AG04450 (cell line): ENCODE measurements around the gene CADM2. TPM values are rescaled to one million over a fixed set of nuclear protein-coding genes. Genes with fewer than 3 reads are reported as not detected.

ENCODE experiments used
- CTCF ChIA-PET: fragments of 300-600, 350-600 bp; formaldehyde crosslinking; extraction: SDS; loops from one replicate; lab custom pipeline; 2022; ENCODE audit warnings: antibody characterized with exemption, inconsistent platforms; lab: Charles Lee
- POLR2A ChIA-PET: fragments of 350-600 bp; formaldehyde crosslinking; extraction: SDS; loops from one replicate; lab custom pipeline; 2021; ENCODE audit warnings: antibody characterized with exemption, inconsistent platforms; lab: Yijun Ruan, JAX
- DNase-seq: peaks from one replicate; pipeline ENCODE4 v3.0.0-alpha.2; 2011; ENCODE audit warnings: low read depth, low spot score
- H3K27ac ChIP-seq: one replicate; pipeline ENCODE4 v1.5.1; 2012; ENCODE audit warnings: low read depth, low read length, control low read depth
- H3K27me3 ChIP-seq: one replicate; pipeline ENCODE4 v1.6.0; 2012; ENCODE audit warnings: low read length; ENCODE audit not compliant: control insufficient read depth, insufficient read depth
- H3K4me3 ChIP-seq: 2 replicates; pipeline ENCODE4 v1.5.1; 2011; ENCODE audit warnings: mild to moderate bottlenecking, low read depth, low read length, control low read depth
- H3K9me3 ChIP-seq: 2 replicates; pipeline ENCODE4 v1.5.1; 2012; ENCODE audit warnings: low read length; ENCODE audit not compliant: control insufficient read depth, insufficient read depth
- polyA plus RNA-seq: library from polyadenylated mRNA; depleted of rRNA; stranded (reverse); fragments of >200 nt; gene quantifications from 2 replicates; pipeline ENCODE4 v1.2.3, GENCODE V29; 2011
- TF ChIP-seq, protein P1 (sequence below): IDR thresholded peaks from 2 replicates; pipeline ENCODE4 v1.5.1; 2011; ENCODE audit warnings: low read depth, low read length, control low read depth, inconsistent platforms

CADM2 gene
- polyA plus RNA-seq, 1 experiment = not detected

DNA sequence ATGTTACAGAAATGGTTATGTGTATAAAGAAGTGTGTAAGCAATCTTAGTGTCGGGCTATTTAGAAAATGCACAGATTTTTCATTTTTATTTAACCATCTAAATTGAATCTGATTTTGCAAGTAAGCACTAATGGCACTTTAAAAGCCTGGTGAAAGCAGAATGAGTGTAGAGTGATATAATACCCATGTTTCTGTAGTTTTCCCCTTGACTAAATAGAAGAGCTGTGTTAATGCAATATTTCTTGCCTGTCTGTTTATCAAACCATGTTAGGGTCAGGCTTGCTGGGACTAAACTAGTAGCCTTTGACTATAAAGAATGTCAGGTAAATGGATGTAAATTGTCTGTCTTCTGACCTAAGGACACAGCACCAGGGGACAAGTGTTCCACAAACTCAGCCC is 714.0 kb downstream of the CADM2 start:
- H3K27me3 ChIP-seq = no peaks in the 10 kb centered on the region
- TF ChIP-seq, protein P1, sequence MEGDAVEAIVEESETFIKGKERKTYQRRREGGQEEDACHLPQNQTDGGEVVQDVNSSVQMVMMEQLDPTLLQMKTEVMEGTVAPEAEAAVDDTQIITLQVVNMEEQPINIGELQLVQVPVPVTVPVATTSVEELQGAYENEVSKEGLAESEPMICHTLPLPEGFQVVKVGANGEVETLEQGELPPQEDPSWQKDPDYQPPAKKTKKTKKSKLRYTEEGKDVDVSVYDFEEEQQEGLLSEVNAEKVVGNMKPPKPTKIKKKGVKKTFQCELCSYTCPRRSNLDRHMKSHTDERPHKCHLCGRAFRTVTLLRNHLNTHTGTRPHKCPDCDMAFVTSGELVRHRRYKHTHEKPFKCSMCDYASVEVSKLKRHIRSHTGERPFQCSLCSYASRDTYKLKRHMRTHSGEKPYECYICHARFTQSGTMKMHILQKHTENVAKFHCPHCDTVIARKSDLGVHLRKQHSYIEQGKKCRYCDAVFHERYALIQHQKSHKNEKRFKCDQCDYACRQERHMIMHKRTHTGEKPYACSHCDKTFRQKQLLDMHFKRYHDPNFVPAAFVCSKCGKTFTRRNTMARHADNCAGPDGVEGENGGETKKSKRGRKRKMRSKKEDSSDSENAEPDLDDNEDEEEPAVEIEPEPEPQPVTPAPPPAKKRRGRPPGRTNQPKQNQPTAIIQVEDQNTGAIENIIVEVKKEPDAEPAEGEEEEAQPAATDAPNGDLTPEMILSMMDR = no peak
- CTCF ChIA-PET = no interaction called here
- POLR2A ChIA-PET = no interaction called here
- no peaks in the 10 kb centered on the region for H3K9me3 ChIP-seq
- H3K4me3 ChIP-seq = no peak overlapping the region
- no peak for DNase-seq
- no peak overlapping the region for H3K27ac ChIP-seq

DNA sequence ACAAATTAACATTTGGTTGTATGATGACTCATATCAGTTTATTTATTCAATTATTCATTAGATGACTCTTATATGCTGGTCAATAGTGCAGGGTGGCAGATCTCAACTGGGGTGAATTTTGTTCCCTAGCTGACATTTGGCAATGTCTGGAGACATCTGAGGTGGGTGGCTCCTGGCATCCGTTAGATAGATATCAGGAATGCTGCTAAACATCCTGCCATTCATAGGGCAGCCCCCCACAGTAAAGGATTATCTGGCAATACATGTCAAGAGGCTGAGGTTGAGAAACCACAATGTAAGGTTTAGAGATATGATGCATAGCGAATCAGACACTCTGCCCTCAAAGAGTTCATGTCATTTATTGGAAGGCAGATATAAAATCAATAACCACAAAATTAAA is 719.9 kb downstream of the CADM2 start:
- CTCF ChIA-PET = no interaction called here
- Histone ChIP-seq H3K4me3 (no peak overlapping the region), H3K27ac (no peak overlapping the region), H3K9me3 (no peaks in the 10 kb centered on the region), H3K27me3 (no peaks in the 10 kb centered on the region)
- DNase-seq = no peak
- TF ChIP-seq, protein P1 = no peak
- POLR2A ChIA-PET = no interaction called here

DNA sequence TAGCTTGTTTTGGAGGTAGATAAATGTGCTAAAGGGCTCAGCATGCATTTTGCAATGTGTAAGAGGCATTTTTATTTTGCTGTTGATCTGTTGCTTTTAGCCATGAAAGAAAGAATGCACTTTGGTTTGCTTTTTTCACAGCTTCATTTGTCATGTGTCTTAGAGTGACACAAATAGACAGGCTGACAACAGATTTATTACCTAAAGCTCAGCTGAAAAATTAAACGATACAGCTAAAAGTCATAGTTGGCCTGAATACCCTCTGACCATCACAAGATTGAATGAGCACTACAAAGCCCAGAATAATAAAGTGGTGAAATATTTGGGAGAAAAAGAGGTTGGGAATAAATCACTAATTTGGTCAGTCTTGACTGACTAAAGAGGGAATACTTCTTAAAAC is 723.1 kb downstream of the CADM2 start:
- H3K9me3 ChIP-seq = no peaks in the 10 kb centered on the region
- ChIA-PET POLR2A (no interaction called here), CTCF (no interaction called here)
- H3K27ac ChIP-seq = no peak overlapping the region
- H3K4me3 ChIP-seq = no peak overlapping the region
- H3K27me3 ChIP-seq = no peaks in the 10 kb centered on the region
- TF ChIP-seq, protein P1 = no peak
- no peak for DNase-seq

GRCh38 chr3:85691196-85691595 is 732.4 kb downstream of the CADM2 start:
- POLR2A ChIA-PET = no interaction called here
- no peak overlapping the region for H3K27ac ChIP-seq
- DNase-seq = no peak

DNA sequence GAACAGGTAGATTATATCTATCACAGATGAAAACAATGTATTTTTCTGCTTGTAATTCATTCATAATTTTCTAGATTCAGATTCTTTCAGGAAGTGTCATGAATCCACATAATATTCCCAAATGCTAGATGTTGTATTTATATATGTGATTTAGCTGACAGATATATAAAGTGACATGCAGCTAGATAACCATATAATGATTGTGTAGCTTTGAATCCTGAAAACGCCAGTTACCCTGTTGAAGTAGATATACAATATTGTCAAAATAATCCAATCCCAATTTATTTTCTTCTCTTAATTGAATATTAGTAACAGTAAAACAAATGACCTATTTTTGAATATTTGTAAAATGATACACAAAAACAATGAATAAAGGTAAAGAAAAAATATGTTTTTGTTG is 738.4 kb downstream of the CADM2 start:
- ChIA-PET POLR2A (no interaction called here), CTCF (no interaction called here)
- TF ChIP-seq, protein P1 = no peak
- no peak for DNase-seq
- Histone ChIP-seq H3K9me3 (peaks cover 7% of the 10 kb centered on the region; the same call in 1 of the 2 replicates), H3K27me3 (no peaks in the 10 kb centered on the region), H3K27ac (no peak overlapping the region), H3K4me3 (no peak overlapping the region)

More at GRCh38 chr3:85691196-85691595, 732.4 kb downstream of the CADM2 start:
- CTCF ChIA-PET = no interaction called here
- Histone ChIP-seq H3K4me3 (no peak overlapping the region), H3K9me3 (peaks cover 3% of the 10 kb centered on the region; the same call in 1 of the 2 replicates), H3K27me3 (no peaks in the 10 kb centered on the region)
- TF ChIP-seq, protein P1 = no peak
